ENCODE measurements around the gene PPM1A.

DNA sequence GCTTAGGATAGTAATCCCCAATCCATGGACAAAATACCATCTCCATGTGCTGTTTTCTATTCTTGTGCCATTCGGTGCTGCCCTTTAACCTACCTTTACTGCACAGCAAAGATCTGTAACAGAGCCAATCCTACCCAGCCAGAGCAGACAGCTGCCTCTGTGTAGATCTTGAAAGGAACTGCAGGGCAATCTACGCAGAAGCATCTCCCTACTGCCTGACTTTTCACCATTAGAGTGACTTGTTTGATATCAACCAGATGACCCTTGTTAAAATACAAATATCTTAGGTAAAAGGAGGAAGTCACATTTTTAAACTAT lies 33.9 kb upstream of the PPM1A start:
- TF ChIP-seq POLR2A (IDR thresholded peaks at IDR 0.05; ENCODE audit: low read depth, low read length) (no peak), POLR2AphosphoS5 (IDR thresholded peaks at IDR 0.05; ENCODE audit: insufficient read depth, low read depth, low read length) (no peak), EZH2 (IDR thresholded peaks at IDR 0.05; ENCODE audit: borderline replicate concordance, low read depth, low read length, severe bottlenecking) (no peak), MYC (IDR thresholded peaks at IDR 0.05; ENCODE audit: low read depth, low read length) (no peak), JUN (IDR thresholded peaks at IDR 0.05; ENCODE audit: borderline replicate concordance, insufficient read depth, insufficient read length, low read depth) (no peak)
- TF ChIP-seq, protein P1, sequence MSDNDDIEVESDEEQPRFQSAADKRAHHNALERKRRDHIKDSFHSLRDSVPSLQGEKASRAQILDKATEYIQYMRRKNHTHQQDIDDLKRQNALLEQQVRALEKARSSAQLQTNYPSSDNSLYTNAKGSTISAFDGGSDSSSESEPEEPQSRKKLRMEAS (IDR thresholded peaks at IDR 0.05; ENCODE audit: insufficient read depth, insufficient read length): no peak
- TF ChIP-seq, protein P2, sequence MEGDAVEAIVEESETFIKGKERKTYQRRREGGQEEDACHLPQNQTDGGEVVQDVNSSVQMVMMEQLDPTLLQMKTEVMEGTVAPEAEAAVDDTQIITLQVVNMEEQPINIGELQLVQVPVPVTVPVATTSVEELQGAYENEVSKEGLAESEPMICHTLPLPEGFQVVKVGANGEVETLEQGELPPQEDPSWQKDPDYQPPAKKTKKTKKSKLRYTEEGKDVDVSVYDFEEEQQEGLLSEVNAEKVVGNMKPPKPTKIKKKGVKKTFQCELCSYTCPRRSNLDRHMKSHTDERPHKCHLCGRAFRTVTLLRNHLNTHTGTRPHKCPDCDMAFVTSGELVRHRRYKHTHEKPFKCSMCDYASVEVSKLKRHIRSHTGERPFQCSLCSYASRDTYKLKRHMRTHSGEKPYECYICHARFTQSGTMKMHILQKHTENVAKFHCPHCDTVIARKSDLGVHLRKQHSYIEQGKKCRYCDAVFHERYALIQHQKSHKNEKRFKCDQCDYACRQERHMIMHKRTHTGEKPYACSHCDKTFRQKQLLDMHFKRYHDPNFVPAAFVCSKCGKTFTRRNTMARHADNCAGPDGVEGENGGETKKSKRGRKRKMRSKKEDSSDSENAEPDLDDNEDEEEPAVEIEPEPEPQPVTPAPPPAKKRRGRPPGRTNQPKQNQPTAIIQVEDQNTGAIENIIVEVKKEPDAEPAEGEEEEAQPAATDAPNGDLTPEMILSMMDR (IDR thresholded peaks at IDR 0.05; ENCODE audit: extremely low read depth in 1 of 2, insufficient read depth in 1 of 2, low read depth in 1 of 2, low read length in 2 of 2): no peak
